Activated gamma-delta T cell treated with Interleukin-2 at 50 U/mL for 16 hours (primary cell): ENCODE results near the gene SDR39U1.

ENCODE experiments used
- DNase-seq: peaks from one replicate; pipeline ENCODE4 v3.0.0-alpha.2; 2020

Gene SDR39U1

DNA sequence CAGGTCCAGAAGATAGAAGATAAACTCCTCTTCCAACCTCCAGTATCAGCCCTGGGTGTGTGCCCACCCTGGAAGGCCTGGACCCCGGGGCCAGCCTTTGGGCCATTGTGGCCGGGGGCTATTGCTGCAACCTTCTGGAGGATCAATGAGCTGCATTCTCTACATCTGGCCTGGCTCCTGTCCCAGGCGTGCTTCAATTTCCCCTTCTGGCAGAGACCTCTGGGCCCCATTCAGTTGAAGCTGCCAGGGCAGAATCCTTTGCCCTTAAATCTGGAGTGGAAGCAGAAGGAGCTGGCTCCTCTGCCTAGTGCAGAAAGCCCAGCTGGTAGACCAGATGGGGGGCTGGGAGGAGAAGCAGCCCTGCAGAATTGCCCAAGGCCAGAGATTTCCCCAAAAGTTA, 33.8 kb downstream of the SDR39U1 start:
- no peak for DNase-seq

- DNase-seq, result no peak
Observed at GRCh38 chr14:24407608-24408325, 34.8 kb downstream of the SDR39U1 start.

GRCh38 chr14:24406416-24406815, 36.2 kb downstream of the SDR39U1 start:
- no peak for DNase-seq

GRCh38 chr14:24404814-24405213, 37.8 kb downstream of the SDR39U1 start:
- no peak for DNase-seq

GRCh38 chr14:24403294-24403998, 39.1 kb downstream of the SDR39U1 start:
- DNase-seq, result no peak

GRCh38 chr14:24401810-24402702, 40.5 kb downstream of the SDR39U1 start:
- DNase-seq, result no peak

GRCh38 chr14:24399999-24400718, 42.4 kb downstream of the SDR39U1 start:
- DNase-seq, result no peak

- DNase-seq, result no peak
Observed at GRCh38 chr14:24399447-24399822, 43.1 kb downstream of the SDR39U1 start.

DNA sequence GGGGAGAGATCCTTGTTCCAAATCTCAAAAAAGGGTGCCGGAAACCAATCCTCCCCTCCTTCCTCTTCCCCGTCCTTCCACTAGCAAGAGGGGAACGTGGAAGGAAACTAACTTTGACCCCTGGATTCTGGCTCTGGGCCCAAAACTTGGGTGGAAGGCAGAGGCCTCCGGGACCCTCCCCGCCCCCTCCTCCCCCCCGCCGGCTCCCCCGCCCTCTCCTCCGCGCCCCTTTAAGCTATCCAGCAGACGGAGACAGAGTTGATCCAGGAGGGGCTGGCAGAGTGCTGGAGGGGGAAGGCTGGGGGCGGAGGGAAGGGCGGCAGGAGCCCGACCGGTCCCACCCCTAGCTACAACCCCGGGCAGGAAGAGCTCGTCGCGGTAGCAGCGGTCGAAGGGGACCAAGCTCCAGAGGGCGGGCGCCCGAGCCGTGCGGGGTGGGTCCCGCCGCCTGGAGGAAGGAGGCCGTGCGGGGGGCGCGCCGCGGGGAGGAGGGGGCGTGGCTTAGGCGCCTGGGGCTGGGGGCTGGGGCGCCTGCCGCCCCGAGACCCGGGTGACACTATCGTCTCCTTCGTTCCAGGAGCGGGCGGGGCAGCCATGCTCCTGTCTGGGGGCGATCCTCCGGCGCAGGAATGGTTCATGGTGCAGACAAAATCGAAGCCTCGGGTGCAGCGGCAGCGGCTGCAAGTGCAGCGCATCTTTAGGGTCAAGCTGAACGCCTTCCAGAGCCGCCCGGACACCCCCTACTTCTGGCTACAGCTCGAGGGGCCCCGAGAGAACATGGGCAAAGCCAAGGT, 43.7 kb downstream of the SDR39U1 start, which contains the start of gene NYNRIN:
Gene NYNRIN (plus strand): TSS at position 351 of the 794 bp plus-strand sequence. CDS start 244 bp downstream, at position 595.
- peak; percentile 30 for DNase-seq

- DNase-seq, result no peak
Observed at GRCh38 chr14:24398293-24398652, 44.3 kb downstream of the SDR39U1 start.

GRCh38 chr14:24397639-24398292, 44.8 kb downstream of the SDR39U1 start:
- DNase-seq, result no peak

DNA sequence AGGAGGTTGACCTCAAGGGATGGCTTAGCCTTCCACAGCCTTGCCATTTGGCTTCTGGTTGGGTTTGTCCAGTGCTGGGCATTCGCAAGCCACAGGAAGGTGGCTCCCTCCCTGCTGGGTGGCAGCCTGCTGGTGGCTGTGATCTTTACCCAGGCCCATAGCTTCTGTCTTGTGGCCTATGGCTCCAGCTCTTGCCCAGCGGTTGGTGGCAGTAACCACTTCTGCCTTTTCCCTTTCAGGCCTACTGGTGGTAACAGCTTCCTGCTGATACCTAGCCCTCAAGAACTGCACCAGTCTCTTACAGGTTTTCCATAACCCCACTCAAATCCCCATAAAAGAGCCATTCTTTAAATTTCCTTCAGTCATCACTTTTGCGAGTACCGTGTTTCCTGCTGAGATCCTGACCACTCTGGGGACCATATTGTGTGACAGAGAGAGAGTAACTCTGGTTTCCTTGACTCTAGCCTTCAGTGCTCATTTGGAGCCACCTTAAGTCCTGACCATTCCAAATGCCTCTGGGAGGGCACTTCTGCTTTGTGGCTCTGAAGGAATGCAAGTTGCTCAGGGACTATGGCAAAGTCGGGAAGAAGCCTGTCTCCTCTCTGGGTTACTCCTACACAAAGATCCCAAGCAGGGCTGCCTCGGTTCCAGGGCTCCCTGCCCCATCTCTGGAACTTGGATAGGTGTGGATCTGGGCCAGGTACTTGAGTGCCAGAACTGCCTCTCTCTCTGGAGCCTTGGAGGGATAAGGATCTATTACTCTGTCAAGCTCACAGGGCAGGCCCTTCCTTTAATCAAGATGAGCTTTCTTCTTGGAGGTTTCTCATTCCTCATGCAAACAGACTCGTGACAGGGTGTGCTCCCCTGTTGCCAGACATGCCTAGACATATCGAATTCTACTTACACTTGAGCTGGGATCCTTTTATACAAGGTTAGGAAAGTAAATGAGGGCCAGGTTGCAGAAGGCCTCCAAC, 46.7 kb downstream of the SDR39U1 start:
- DNase-seq, result no peak

GRCh38 chr14:24394275-24394674, 48.3 kb downstream of the SDR39U1 start:
- no peak for DNase-seq

GRCh38 chr14:24392325-24393091, 50.1 kb downstream of the SDR39U1 start:
- DNase-seq, result no peak

GRCh38 chr14:24390701-24391468, 51.7 kb downstream of the SDR39U1 start:
- DNase-seq, result no peak
